T-helper 2 cell (primary cell): ENCODE results near the gene POTEB3.
"Not testable (repeated sequence)": the region's sequence is repeated elsewhere in the genome, so short reads cannot be mapped to it uniquely, and the experiment has no call there.

Experiments
- DNase-seq, 5 experiments: peaks; one replicate each; pipeline versions ENCODE4 v3.0.0 to v3.0.0-alpha.2; 2012 to 2022
- total RNA-seq, 2 donors: gene quantifications; one replicate each; lab custom pipeline; 2026; lab: John Stamatoyannopoulos, UW

POTEB3 gene
- total RNA-seq: 0 reads per million in 2 donors

- DNase-seq: not testable (repeated sequence)
Observed at GRCh38 chr15:21440399-21440798, at the start of gene POTEB3. Gene POTEB3, minus strand, starts transcription at chr15:21440499. Its CDS starts 488 bp downstream, at chr15:21440011.

- not testable (repeated sequence) for DNase-seq
Observed at GRCh38 chr15:21453683-21454082, 13.4 kb upstream of the POTEB3 start.

DNA sequence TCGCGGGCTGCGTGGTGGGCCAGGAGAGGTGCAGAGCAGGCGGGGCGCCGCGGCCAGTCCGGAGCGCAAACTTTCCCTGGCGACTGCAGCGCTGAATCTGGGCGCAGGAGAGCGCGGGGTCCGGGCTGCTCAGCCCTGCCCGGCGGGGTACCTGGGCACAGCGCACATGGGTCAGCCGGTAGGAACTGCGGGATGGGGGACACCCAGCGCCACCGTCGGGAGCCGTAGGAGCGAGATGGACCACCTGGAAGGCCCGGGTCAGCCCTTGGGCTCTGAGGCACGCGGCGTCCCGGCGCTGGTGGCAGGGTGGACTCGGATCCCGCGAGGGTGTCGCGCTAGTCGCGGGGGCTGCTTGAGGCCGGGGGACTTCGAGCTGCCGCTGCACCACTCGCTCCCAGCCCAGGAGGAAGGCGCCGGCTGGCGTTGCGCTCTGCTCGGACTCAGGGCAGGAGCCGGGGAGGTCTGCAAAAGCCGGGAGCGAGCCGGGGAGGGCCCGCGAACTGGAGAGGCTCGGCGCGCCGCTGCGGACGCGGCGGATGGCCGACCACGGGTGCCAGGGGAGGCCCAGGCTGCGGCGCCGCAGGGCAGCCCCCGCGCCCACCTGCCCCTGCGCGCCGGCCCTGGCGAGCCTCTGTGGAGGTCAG, 11.7 kb upstream of the POTEB3 start:
- not testable (repeated sequence) for DNase-seq

DNA sequence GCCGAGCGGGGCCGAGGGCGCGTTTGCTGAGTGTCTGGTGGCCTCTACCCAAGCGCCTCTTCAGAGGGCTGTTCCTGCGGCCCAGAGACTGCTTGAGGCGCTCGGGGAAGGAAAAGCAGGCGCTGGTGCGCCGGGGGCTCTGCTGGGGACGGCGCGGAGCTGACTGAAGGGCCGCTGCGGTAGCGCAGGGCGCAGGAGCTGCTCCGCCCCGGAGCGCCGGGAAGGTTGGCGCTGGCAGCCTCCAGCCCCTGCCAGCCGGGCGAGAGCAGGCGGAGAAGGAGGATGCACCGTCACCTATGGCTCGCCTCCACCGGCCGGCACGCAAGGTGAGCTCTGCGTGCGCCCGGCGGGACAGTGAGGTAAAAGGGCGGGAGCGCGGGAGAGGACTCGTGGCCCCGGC, 11.2 kb upstream of the POTEB3 start:
- not testable (repeated sequence) for DNase-seq

GRCh38 chr15:21407366-21407765, 32.9 kb downstream of the POTEB3 start:
- not testable (repeated sequence) for DNase-seq

DNA sequence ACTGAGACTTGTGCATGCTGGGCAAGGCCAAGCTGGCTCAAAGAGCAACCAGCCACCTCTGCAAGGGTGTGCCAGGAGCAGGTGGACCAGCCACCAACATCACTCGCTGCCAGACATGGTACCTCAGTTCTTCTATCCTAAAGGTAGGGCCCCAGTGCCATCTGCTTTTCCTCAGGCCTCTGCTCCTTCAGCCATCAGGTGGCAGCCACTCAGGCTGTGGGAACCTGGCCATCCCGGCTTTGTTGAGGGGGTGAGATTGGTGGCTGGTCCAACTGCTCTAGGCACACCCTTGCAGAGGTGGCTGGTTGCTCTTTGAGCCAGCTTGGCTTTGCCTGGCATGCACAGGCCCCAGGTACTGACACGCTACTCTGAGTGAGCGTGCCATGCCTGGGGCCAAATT, 38.8 kb downstream of the POTEB3 start:
- DNase-seq: not testable (repeated sequence)

GRCh38 chr15:21399111-21399510, 41.2 kb downstream of the POTEB3 start:
- not testable (repeated sequence) for DNase-seq

- not testable (repeated sequence) for DNase-seq
Observed at GRCh38 chr15:21398511-21398910, 41.8 kb downstream of the POTEB3 start.

DNA sequence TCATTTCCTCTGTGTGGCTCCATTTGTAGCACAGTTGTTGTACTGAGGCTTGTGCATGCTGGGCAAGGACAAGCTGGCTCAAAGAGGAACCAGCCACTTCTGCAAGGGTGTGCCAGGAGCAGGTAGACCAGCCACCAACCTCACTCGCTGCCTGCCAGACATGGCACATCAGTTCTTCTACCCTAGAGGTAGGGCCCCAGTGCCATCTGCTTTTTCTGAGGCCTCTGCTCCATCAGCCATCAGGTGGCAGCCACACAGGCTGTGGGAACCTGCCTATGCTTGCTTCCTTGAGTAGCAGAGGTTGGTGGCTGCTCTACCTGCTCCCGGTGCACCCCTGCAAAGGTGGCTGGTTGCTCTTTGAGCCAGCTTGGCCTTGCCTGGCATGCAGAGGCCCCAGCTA, 42.6 kb downstream of the POTEB3 start:
- DNase-seq: not testable (repeated sequence)

GRCh38 chr15:21397186-21397585, 43.1 kb downstream of the POTEB3 start:
- not testable (repeated sequence) for DNase-seq

DNA sequence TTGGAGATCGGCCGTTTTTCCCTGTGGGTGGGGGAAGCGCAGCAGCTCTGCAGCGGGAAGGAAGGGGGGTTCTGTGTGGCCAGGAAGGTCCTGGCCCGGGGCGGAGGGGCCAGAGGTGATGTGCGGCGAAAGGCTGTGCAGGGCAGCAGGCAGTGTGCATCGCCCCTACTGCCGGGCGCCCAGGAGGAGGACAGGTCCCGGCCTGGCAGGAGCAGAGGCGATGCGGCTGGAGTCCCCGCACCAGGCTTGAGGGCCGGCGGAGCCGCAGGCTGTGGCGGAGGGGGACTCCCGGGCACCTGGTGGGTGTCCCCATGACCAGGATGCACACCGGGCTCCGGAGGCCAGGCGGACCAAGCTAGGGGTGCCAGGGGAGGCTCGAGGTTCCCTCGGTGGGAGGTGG, 54.3 kb downstream of the POTEB3 start:
- DNase-seq: not testable (repeated sequence)

DNA sequence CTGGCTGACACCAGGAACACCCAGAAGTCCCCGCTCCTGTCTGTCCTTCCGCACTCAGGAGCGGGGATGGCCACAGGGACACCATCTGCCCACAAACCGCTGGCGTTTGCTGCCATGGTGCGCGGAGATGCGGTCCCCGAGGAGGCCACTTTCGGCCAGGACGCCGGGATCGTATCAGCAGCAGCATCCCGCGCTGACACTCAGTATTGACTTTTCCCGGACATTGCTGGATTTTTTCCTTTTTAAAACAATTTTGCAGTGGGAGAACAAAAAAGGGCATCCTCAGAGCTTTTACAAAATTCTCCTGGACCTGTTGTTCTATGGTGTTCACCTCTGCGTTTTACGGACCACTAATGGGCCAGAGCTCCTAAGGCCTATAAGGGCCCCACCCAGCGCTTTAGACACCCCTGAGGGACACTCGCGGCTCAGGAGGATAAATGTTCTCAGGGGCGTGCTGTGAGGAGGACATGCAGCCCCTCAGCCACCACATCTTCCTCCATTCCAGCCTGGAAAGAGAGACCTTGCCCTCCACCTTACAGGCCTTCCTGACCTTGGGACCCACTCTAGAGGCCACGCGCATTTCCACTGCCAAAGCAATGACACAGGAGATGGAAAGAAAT, 56.3 kb downstream of the POTEB3 start:
- not testable (repeated sequence) for DNase-seq

DNA sequence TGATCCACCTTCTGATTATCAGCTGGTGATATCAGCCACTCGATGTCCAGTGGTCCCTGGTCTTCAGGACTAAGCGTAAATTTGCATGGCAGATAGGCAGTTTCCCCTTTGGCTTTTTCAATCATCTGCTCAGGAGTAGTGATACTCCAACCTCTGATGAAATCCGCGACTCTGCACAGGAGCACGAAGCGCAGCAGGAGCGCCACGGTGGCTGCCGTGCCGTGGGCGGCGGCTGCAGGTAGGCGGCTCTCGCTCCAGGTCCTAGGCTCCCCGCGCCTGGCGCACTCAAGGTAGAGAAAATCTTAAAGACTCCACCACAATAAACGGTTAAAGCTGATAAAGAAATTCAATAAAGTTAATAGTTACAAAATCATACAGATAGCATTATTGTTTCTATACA, 66.6 kb downstream of the POTEB3 start:
- not testable (repeated sequence) for DNase-seq

DNA sequence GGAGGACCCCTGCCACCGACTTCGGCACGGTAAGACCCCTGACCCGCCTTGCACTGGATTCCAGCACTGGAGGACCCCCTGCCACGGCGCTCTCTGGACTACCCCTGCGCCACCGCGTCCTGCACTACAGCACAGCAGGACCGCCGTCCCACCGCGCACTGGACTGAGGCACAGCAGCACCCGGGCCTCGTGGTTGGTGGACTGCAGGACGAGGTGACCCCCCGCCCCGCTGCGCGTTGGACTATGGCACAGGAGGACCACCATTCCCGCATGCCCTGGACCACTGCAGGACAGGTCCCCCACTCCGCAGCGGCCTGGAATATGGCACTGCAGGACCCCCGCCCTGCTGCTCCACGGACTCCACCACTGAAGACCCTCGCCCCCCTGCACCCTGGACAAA, 71.1 kb downstream of the POTEB3 start:
- DNase-seq: not testable (repeated sequence)

- not testable (repeated sequence) for DNase-seq
Observed at GRCh38 chr15:21368625-21369024, 71.7 kb downstream of the POTEB3 start.
